GM18861 (cell line): ENCODE measurements around the gene SYNGR1.
"Not testable (repeated sequence)": the region's sequence is repeated elsewhere in the genome, so short reads cannot be mapped to it uniquely, and the experiment has no call there.

Experiments used
- ATAC-seq: cut with Tn5 transposase; IDR thresholded peaks from one replicate; pipeline ENCODE4 v1.9.1; 2021; ENCODE audit not compliant: unreplicated experiment

SYNGR1 gene

DNA sequence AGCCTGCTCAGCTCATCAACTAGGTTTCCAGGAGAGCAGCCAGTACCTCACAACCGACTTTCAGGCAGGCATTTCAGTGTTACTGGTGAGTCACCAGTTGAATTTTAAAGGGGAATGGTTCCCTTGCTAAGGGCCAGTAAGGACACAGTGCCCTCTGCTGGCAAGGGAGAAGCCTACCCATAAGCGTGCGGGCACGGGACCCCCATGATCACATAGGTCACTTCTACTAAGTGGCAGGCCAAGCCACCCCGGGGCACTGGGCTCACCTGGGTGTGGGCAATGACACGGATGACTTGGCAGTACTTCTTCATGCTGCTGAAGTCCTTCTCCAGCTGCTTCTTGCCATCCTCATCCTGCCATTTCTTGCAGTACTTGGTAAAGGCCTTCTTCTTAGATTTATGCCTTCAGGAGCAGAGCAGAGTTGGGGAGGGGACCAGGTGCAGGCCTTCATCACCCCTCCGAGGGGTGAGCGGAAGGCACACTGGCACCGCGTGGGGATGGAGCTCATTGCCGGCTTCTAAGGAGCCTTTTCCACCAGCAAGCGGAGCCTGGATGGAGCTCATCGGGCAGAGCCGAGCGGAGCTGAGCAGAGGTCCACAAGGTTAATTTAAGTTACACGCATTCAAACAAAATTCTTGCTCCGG lies 33.2 kb upstream of the SYNGR1 start:
- ATAC-seq = no peak

DNA sequence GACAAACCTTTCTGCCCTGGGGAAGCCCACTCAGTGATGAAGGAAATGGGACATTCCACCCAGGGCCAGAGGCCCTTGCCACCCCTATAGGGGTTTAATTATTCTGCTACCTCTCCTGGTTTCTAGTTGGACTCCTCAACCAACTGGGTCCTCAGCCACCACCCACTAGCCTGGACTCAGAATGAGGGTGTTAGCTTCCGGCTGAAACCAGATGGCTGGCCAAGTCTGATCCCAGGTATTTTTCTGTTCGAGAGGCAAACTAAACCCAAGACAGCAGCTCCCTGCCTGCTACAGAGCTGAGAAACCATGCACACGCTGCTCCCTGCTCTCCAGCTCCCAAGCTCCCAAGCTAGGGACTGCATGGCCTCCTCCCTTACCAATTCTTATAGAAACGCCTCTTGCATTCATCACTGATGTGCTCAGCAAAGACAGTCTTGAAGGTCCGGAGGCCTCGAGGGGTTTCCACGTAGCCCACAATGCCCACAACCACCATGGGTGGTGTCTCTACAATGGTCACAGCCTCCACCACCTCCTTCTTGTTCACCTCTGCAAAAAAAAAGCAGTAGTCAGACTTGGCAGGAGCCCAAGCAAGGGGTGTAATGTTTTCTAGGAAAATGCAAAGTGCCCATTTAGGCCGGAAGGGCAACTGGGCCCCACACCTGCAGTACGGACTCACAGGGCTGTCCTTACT lies 32.6 kb upstream of the SYNGR1 start:
- no peak for ATAC-seq

DNA sequence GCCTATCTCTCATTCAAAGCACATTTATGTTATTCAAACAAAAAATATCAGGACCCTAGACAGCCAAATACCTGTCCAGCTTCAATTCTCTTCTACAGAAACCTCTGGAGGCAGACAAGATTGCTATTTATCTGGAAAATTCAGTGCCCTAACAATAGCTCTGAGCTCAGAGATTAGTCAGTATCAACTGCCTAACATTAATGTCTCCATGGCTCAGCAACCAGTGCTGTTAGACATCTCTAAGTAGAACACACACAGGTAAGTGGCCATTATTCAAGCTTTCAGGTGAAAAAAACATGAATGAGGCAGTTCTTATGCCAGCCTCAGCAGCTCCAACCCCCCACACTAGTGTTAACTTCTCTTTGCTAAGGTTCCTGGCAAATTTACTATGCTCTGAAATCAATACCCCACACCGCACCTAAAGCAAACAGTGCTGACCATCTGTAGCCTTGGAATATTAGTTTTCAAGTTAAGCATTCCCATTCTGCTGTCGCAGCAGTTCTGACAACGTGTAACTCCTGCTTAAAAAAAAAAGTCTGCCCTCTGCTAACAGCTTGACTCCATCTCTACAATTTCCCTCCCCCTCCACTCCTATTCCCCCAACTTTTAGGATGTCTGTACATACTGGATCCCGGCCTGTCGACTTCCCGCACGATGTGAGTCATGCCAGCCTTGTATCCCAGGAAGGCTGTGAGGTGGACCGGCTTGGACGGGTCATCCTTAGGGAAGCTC lies 31.9 kb upstream of the SYNGR1 start:
- ATAC-seq = no peak

DNA sequence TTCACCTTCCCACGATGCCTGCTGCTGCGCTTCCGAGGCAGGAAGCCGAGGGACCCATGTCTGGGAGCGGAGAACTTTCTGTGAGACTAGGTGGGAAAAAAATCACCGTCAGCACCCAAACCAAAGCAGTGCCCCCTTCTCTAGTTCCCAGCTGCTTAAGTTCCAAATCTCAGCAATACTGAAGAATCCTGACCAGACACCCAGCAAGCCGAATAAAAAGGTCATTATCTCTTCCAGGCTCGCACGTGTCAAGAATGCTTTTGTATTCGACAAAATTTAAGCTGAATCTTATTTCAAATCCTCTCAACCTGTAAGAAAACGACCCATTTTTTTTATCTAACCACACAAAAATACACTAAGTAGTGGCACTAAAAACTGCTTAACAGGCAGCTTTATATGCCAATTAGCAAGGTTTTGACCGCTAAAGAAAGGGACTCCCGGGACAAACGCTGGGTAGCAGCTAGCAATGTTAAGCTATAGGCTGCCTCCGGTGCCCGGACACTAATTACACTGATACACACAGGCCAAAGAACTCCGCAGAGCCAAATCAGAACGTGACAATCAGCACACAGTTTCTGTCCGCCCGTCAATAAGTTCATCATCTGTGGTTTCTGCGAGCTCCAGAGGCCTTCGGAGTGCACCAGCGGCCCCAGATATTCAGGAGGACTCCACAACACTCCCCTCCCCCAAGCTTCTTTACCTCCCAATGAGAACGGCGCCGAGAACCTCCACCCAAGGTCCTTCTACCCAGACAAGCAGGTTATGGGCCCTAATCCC lies 31.1 kb upstream of the SYNGR1 start:
- no peak for ATAC-seq

DNA sequence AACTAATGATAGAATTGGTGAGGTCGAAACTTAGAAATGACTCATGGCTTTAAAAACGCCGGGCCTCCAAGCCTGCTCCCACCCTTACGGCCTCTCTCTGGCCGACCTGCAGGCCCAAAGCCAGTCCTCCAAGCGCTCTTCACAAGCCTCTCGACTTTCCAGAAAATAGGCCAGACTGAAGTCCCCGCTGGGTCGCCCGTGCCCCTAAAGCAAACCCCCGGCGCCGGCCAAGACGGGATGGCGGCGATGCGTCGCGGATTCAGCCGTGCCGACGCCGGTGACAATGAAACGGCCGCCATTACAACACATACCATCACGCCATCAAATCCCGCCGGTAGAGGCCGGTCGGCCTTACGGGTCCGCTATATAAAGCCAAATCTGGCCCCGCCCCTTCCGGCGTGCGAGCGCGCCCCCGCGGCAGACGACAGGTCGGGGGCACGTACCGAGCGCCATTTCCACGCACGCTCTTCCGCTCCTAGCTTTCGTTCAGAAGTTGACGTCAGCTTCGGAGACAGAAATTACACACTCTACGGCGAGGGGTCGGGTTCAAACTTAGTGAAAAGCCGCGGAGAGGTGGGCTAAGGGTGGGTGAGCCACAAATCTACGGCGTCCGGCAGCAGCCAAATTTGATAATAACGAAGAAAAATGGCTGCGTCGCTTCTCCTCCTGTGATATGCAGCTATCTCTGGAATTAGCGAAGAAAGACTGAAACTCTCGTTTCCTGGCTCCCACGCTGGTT lies 30.3 kb upstream of the SYNGR1 start, which contains the start of gene RPL3:
RPL3 (minus strand) TSS at position 340 of the 739 bp plus-strand sequence; CDS start at position 314, 26 bp downstream.
- peak; percentile 62 for ATAC-seq

DNA sequence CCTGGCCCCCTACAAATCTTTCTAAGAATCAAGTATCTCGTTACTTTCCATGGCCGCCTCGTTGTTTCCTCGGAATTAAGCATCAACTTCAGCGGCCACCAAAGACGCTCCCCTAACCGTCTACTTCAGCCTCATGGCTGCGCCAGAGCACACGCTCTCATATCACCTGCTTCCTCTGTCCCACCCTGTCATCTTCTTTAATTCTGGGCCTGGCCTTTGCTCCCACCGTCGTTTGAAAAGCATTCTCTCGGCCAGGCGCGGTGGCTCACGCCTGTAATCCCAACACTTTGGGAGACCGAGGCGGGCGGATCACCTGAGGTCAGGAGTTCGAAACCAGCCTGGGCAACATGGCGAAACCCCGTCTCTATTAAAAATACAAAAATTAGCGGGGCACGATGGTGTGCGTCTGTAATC lies 29.2 kb upstream of the SYNGR1 start:
- ATAC-seq = not testable (repeated sequence)

DNA sequence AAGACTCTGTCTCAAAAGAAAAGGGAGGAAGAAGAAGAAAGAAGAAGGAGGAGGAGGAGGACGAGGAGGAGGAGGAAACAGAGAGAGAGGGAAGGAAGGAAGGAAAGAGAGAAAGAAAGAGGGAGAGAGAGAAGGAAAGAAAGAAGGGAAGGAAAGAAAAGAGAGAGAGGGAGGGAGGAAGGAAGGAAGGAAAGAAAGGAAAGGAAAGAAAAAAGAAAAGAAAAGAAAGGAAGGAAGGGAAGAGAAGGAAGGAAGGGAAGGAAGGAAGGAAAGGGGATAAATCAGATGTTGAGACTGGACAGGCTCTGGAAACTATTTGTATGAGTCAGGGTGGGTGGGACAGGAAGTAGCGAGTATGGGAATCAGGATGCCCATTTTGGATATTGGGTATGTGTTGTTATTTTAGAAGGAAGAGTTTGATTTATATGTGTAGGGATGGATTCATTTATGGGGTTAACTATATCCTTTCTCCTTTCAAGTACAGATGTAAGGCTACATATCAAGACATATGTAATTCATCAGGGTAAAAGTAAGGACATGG lies 24.3 kb upstream of the SYNGR1 start:
- ATAC-seq = no peak

DNA sequence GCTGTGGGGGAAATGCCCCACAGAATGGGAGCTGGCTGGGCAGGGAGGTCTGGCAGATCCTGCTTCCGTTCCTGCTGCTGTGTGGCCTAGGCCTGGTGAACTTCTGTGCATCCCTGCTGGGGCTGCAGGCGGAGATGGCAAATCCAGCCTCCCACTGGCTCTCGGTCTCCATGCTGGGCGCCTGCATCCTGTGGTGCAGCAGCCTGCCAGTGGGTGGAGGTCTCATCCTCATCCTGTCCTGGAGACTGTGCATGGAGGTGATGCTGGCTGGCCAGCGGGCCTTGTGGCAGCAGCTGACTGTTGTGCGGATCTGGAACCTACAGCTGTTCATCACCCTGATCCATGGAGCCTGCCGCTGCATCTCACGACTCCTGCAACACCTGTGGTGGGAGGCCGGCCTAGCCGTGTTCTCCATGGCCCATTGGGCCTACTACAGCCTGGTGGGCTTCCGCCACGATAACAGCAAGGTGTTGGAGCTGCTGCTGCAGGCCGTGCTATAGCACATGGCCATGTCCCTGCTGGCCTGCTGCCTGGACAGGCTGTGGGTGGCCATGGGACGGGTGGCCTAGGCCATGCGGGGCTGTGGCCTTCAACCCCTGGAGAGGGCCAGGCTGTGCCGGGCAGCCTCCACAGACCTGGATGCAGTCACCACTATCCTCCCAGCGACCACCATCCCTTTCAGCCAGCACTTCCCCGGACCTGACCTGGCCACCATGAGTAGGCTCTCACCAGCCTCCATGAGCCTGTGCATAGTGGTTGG lies 21.6 kb upstream of the SYNGR1 start:
- ATAC-seq = no peak

DNA sequence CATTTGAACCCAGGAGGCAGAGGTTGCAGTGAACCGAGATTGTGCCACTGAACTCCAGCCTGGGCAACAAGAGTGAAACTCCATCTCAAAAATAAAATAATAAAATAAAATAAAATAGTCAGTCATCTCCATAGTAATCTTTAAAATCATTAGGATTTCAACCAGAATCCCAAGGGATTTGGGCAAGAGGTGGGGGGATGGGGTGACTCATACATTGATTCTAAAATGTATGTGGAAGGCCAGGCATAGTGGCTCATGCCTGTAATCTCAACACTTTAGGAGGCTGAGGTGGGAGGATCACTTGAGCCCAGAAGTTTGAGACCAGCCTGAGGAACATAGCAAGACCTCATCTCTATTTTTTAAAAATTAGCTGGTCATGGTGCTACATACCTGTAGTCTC lies 19.2 kb upstream of the SYNGR1 start:
- not testable (repeated sequence) for ATAC-seq

DNA sequence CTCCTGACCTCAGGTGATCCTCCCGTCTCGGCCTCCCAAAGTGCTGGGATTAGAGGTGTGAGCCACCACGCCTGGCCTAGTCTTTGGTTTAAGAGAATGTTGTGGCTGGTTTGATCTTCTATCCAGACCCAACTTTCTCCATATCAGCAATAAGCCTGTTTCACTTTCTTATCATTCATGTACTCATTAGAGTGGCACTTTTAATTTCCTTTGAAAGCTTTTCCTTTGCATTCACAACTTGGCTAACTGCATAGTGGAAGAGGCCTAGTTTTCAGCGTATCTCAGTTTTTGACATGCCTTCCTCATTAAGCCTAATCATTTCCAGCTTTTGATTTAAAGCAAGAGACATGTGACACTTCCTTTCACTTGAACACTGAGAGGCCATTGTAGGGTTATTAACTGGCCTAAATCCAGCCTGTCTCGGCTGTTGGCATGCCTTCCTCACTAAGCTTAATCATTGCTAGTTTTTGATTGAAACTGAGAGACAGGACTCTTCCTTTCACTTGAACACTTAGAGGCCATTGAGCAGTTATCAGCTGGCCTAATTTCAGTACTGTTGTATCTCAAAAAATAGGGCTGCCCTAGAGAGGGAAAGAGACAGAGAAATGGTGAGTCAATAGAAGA lies 17.2 kb upstream of the SYNGR1 start:
- peak; percentile 56 for ATAC-seq

DNA sequence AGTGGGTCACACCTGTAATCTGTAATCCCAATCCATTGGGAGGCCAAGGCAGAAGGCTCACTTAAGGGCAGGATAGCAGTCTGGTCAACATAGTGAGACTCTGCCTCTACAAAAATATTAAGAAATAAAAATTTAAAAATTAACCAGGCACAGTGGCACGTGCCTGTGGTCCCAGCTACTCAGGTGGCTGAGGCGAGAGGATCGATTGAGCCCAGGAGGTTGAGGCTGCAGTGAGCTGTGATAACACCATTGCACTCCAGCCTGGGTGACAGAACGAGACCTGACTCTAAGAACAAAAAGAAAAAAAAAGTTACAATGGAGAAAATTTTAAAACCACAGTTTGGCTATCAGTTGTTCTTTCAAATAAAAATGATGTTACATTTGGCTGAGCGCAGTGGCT lies 13.4 kb upstream of the SYNGR1 start:
- no peak for ATAC-seq

DNA sequence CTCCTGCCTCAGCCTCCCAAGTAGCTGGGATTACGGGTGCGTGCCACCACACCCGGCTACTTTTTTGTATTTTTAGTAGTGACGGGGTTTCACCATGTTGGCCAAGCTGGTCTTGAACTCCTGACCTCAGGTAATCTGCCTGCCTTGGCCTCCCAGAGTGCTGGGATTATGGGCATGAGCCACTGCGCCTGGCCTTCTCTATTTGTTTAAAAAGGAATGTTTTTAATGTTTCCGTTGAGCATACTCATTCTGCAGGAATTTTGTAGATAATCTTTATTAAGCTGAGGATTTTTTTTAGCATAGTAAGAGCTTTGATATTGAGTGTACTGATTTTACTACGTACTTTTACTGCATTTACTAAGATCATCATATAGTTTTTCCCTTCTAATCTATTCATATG lies 10.0 kb upstream of the SYNGR1 start:
- not testable (repeated sequence) for ATAC-seq

DNA sequence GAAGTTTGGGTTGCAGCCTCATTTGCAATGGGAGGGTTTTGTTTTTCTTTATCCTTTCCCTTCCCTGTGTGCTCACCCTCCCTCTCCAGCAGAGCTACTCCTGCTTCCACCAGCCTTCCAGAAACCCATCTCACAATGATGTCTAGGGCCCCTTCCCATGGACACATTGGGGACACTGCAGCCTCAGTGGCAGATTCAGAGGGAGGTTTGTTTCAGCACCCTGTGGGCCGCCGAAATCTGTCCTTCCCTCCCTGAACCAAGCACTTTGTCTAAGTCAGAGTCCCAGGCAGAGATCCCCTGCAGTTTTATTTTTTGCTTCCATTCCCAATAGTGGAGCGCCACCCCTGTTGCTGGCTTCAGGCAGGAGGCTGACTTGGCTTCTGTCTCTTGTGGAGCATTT lies 8.6 kb upstream of the SYNGR1 start:
- no peak for ATAC-seq

DNA sequence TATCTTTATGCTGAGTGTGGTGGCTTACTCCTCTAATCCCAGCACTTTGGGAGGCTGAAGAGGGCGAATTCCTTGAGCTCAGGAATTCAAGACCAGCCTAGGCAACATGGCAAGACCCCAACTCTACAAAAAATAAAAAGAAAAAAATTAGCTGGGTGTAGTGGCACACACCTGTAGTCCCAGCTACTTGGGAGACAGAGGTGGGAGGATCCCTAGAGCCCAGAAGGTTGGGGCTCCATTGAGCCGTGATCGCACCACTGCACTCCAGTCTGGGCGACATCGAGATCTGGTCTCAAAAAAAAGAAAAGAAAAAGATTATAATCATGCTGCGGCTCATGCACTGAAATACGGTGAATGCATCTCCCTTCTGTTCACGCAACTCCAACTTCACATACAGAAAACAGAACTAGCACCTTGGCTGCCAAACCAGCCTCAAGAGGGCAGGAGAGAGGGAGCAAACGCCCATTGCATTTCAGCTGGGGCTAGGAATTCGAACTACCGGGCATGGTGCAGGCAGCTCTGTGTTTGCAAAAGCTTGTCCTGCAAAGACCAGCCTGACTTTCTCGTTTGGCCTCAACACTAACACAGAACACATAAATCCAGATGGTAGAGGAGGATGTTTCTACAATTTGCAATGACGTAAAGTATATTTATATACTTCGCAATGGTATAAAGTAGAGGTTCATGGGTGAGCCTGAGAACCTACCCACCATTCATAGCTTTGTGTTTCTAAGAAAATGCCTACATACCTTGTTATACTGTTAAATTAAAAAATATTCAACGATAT lies 6.3 kb upstream of the SYNGR1 start:
- ATAC-seq = no peak

DNA sequence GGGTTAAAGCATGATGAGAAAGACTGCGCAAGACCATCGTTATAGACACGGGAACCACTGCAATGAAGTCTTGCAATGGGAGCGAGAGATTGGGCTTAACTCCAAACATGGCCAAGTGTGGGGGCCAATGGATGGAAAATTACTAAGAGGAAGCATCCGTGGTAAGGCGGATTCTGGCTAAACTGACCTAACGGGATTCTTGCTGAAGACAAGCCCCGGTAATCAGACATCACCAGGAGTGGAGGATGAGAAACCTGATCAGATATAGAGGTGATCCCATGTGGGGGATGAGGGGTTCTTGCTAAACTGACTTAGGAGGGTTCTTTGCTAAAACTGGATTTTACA lies 5.8 kb upstream of the SYNGR1 start:
- no peak for ATAC-seq

DNA sequence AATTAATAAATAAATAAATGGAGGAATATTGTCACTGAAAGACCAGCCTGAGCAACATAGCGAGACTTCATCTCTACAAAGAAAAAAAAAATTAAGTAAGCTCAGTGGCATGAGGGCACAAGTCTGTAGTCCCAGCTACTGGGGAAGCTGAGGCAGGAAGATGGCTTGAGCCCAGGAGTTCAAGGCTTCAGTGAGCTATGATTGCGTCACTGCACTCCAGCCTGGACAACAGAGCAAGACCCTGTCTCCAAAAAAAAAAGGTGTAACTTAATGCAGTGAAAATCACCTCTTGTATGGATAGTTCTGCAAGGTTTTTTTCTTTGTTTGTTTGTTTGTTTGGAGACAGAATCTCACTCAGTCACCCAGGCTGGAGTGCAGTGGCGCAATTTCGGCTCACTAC lies 4.6 kb upstream of the SYNGR1 start:
- no peak for ATAC-seq

DNA sequence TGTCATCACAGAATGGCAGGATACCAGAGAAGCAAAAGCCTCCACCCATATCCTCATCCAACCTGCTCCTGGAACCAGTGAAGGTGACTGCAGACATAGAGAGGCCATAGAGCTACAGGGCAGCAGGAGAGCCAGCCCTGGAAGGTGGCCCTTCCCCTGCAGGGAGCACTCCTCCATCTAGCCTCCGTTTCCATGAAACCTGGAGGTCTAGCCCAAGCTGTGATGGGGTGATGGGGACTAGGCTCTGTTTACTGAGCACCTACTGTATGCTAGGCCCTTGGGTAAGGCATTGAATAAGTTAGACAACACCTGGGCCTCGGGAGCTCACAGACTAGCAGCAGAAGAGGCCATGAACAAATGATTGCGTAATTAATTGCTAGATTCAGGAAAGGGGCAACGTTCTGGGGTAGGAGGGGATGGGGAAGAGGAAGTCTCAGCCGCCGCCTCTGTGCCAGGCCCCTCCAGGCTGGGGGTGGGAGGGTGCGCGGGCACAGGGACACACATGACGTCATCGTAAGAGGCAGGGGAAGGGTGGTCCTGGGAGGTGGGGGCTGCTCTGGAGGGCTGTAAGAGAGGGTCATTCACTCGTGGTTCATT lies 784 bp upstream of the SYNGR1 start:
- ATAC-seq = no peak

DNA sequence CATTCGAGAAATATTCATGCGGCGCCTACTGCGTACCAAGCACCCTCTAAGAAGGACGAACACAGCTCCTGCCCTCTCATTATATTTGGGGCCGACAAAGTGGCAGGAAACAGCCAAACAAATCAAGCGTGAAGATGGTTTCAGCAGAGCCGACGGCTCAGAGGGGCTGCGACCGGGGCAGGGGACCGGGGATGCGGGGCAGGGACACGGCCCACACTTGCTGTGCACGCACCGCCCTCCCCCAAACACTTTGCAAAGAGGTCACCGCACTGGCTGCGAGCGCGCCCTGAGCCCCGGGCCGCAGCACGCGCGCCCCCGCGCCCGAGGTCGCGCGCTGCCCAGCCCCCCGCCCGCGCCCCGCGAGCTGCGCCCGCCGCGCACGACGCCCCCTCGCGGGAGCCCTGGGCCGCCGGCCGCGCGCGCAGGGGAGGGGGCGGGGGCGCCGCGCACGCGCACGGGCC lies 255 bp upstream of the SYNGR1 start:
- no peak for ATAC-seq
